ENCODE results near the gene RHEB. TPM values are rescaled to one million over a fixed set of nuclear protein-coding genes. Genes with fewer than 3 reads are reported as not detected.

Gene RHEB
- total RNA-seq, 2 donors from 2014 or later = 119 to 138 TPM

DNA sequence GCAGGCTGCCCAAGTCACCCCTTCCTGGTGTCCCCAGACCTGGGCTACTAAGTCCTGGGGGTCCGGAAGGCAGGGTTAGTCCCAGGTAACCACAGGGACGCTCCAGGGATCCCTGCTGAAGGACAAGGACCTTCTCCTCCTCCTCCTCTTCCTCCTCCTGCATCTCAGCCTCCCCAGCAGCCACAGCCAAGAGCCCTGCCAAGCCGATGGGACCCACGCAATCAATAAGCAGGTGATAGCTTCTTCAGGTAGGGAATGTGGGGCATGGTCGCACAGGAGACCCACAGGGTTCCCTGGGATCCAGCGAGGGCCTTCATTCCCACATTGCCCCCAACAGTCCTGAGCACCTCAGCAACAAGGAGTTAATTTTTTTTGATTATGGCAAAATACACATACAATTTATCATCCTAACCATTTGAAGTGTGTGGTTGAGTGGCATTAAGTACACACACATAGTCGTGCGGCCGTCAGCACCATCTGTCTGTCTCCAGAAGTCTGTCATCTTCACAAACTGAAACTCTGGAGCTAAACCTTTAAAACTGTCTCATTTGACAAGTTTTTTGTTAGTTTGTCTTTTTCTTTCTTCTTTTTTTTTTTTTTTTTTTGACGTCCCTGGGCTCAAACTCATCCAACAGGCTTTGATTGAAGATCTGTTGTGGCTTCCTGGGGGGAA, 91.9 kb downstream of the RHEB start:
- intact Hi-C loops (cut with DNase I) = no loop called here
- peak; percentile 62 for DNase-seq (ENCODE audit: low spot score)

DNA sequence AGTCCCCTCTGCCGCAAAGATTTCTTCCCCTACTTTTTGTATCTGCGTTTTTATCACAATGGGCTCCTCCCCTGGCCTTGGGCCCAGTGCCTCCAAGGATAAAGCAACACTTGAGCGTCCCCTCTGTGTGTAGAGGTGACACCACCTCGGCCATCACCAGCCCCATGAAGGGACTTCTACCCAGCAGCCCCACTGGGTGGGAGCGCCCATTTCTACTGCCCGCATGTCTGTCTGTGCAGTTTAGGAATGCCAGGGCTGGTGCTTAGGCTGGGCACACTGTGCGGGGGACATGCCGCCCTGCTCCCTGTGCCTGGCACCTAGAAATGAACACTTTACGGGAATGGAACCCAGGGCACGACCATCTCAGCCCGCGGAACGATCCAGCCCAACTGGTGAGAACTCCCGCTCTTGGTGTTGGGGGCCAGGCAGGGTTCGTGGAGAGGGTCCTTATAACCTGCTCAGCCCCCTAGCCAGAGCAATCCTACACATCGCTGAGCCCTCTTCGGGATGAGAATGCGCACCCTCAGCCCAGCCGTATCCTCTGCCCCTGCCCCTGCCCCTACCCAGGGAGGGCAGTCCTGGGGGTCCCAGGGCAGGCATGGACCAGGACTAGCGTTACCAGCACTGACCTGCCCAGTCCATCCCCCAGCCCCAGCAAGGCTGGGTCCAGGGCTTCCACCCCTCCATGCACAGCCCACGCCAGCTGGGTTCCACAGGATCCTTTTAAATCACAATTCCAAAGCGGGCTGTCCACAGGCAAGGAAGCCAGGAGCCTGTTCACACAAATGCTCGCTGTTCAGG, 92.6 kb downstream of the RHEB start:
- intact Hi-C loops (cut with DNase I) = no loop called here
- peak; percentile 77 for DNase-seq (ENCODE audit: low spot score)

GRCh38 chr7:151426441-151426903, 93.2 kb downstream of the RHEB start:
- DNase-seq (ENCODE audit: low spot score) = peak; percentile 93
- intact Hi-C loops (cut with DNase I) = no loop called here

DNA sequence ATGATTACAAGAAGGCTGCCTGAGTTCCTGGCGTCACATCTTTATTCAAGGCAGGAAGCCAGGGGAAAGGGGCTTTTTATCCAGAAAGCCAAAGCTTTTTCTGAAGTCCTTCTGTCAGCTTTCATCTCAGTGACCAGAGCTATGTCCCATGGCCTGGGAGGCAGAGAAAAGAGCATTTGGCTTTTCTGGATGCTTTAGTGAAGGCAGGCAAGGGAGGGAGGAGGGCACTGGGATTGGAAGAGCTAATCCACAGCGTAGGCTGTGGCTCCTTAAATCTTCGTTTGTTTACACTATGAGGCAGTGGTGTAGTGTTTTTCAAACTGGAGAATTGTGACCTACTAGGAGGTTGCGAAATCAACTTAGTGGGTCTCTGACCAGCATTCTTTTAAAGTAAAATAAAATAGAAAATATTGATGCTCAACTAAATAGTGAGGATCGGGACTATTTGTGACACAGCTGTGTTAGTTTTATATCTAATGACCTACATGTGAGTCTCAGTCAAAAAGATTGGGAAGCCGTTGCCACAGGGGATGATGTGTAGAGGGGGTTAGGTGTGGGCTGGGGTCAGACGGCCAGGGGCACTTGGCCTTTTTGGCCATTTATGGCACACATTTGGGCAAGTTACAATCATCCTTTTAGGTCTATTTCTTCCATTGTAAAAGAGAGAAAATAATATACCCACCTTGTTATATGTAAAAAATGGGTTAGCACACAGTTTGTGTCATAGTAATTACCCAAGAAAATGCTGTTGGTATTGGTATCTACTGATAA, 93.8 kb downstream of the RHEB start:
- DNase-seq (ENCODE audit: low spot score) = peak; percentile 44
- intact Hi-C loops (cut with DNase I) = no loop called here

- DNase-seq (ENCODE audit: low spot score) = peak; percentile 38
- intact Hi-C loops (cut with DNase I) = no loop called here
Measured at GRCh38 chr7:151424799-151425198, 94.9 kb downstream of the RHEB start.

- intact Hi-C loops (cut with DNase I) = no loop called here
- DNase-seq (ENCODE audit: low spot score) = peak; percentile 67
Measured at GRCh38 chr7:151423936-151424335, 95.8 kb downstream of the RHEB start.

GRCh38 chr7:151423226-151423625, 96.5 kb downstream of the RHEB start:
- intact Hi-C loops (cut with DNase I) = no loop called here
- DNase-seq (ENCODE audit: low spot score) = peak; percentile 47

DNA sequence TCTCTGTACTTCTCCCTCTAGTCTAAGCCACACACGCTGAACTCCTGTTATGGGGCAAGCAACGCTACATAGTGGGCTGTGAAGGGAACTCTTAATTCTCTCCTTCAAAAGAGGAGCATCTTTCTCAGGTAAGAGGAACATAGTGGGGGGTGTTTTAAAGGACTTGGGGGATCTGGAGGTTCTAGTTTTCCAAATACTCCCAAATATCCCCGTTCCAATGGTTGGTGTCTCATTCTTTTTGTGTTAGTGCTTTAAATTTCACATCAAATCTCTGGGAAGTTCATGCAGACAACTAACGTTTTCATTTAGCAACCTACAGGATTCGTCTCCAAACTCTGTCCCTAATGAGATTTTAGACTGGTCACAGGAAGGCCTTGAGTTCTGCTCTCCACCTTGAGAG, 97.5 kb downstream of the RHEB start:
- intact Hi-C loops (cut with DNase I) = no loop called here
- DNase-seq (ENCODE audit: low spot score) = no peak

DNA sequence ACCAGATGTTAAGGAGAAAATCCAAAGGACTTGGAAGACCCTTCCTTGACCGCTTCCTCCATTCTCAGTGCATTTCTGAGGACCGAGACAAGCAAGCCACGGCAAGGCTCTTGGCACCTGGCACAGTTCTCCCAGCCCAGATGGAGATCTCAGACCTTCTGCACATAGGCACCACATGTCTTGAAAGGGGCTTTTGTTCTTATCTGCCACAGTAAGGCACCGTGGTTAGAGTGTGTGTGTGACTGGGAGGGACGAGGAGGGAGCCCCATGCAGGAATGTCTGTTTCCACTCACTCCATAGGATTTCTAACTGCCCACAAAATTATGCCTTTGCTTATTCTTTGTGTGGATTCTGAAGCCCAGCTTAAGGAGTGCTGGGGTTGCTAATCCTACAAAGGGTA, 99.6 kb downstream of the RHEB start:
- DNase-seq (ENCODE audit: low spot score) = peak; percentile 50

DNA sequence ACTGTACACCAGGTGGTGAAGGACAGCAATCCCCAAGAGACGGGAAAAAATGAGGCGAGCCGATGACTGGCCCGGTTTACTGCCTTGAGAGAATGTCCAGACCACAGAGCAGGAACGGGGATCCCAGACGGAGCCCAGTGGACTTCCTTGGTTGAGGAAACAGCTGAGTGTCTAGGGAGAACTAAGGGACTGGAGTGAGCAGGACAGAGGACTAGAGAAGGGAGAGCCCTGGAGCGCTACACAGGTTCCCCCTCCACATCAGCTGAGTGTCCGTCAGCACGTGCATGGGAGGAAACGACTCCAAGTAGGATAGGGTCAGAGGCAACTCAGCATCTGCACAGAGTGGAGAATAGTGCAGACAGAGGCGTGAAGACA, 102.8 kb downstream of the RHEB start:
- intact Hi-C loops (cut with DNase I) = no loop called here
- no peak for DNase-seq (ENCODE audit: low spot score)

More for the DNA sequence above, 99.6 kb downstream of the RHEB start:
- intact Hi-C loops (cut with DNase I) = no loop called here

- intact Hi-C loops (cut with DNase I) = no loop called here
- no peak for DNase-seq (ENCODE audit: low spot score)
Measured at GRCh38 chr7:151416112-151416940, 103.4 kb downstream of the RHEB start.

Small RNAs within 50 kb of the gene (microRNA-seq; reads per million reads assigned to microRNA genes)
- 0 to 0.26 reads per million in 2 donors for gene MIR3907 (ENCODE audit: borderline microRNAs expressed in 2 of 2)

Other genes with a start within 250 kb of the RHEB start
- 10 to 100 TPM; 33.0 to 37.9 TPM for gene NUB1, start 178.1 kb downstream of the RHEB start, total RNA-seq
- 1 to 10 TPM; 4.1 to 6.2 TPM for gene WDR86, start 109.9 kb downstream of the RHEB start, total RNA-seq
- gene CRYGN, start 79.8 kb downstream of the RHEB start, total RNA-seq = 1 to 10 TPM in 1 of 2 donors, under 1 TPM in 1; 0.42 to 1.1 TPM